Erythroblast (primary cell): ENCODE measurements around the gene SYCN.

Experiments used
- GATA1 ChIP-seq: IDR thresholded peaks from 2 replicates; pipeline ENCODE4 v1.6.1; 2011; ENCODE audit warnings: low read depth, mild to moderate bottlenecking, control low read depth, low read length, moderate library complexity
- POLR2A ChIP-seq: IDR thresholded peaks from 2 replicates; pipeline ENCODE4 v1.6.1; 2011; ENCODE audit warnings: mild to moderate bottlenecking, low read length

DNA sequence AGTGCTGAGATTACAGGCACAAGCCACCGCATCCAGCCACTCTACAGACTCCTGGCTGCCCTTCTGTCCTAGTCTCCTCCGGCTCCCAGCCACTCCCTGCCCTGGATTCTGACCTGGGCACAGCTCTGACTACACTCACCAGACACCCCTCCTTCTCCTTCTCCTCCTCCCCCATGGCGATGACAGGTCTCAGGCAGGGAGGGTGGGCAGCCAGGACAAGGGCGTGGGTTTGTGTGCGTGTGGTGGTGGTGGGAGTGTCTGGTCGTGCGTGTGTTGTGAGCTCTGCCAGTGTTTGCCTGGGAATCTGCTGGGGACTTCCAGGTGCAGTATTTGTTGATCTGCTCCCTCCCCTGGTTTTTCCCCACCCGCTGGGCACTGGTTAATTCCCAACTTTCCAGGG lies 10.3 kb downstream of the SYCN start:
- TF ChIP-seq POLR2A (no peak), GATA1 (no peak)
